Fibroblast of skin of back (primary cell): ENCODE data around the gene TLX2.

Experiments
- DNase-seq: peaks from one replicate; pipeline ENCODE4 v3.0.0-alpha.2; 2013

Gene TLX2

DNA sequence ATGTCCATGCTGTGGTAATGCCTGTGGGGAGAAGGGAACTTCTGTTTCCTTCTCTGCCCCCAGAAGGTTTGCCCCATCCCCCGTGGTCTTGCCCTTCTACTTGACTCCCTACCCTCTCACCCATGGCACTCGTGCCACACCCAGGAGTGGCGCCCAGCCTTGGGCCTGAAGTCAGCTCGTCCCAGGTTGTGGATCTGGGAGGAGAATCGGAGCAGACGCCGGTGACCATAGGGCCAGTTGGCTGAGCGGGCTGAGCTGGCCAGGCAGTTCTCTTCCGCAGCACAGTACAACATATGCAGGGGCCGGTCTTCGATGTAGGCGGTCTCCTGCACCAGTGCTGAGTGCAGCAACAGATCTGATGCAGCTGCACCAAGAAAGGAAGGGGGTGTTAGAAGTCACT lies 20.2 kb downstream of the TLX2 start:
- no peak for DNase-seq

DNA sequence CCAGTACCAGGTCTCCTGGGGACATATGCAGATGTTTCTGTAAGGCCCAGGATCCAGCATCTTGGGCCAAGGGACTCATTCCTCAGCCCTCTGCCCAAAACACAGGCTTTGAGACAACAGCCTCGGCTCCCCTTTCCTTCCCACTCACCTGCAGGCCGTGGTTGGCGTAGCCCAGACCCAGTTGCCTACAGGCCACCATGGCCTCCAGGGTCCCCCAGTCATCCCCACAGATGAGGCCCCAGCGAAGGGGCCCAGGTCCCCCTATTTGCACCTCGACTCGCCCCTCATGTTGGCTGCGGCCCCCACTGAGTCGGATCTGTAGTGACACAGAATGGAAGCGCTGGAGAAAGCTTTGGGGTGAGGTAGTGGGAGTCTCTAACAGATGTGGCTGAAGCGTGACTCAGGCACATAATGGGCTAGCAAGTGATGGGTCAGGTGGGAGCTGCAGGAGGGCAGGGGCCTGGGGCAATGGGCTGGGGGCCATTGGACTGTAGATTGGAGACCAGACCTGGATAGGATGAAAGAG lies 21.3 kb downstream of the TLX2 start:
- no peak for DNase-seq

DNA sequence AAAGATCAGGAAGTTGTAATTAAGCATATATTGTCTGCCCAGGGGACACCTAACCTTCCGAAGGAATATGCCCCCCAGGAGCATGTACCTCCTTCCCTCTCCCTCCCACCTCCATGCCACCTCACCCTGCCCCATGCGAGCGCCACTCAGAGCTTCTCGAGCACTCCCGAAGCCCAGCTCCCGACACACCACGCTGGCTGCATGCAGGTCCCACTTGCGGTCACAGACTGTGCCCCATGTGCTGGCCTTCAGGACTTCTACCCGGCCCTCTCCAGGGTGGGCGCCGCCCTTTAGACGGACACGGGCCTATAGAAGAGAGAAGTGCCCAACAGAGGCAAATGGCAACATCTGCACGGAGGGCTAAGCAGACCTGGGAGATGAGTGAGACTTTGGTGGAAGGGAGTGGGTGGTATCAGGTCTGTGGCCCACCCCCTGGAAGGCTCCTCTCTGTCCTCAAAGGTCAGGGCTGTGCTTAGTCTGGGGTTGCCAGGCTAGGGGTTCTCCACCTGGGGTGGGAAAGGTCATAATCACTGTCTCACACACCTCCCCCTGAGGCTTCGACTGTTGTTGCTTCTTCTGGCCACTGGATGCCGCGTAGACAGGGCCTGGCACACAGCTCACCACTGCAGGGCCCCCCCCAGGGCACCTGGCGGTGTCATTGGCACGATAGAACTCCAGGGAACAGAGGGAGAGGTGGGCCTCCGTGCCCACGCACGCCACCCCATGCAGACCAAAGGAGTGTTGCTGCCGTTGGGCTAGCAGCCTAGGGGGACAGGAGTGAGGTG lies 22.1 kb downstream of the TLX2 start:
- no peak for DNase-seq

DNA sequence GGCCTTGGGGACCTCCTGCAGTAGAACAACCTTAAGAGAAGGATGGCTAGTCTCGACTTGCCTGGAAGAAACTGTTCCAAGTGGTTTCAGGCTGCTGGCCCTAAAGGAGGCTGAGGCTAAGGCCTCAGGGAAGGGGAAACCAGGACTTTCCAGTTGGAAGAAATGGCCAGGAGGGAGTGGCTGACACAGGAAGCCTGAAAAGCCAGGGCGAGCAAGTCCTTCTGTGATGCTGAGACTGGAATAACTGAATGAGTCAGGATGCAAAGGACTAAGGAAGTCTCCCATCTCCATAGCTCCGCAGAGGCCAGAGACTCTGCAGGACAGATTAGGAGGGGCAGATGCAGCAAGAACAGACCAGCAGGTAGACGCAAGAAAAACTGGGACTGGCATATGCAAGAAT lies 22.9 kb downstream of the TLX2 start:
- DNase-seq = no peak

- DNase-seq = no peak
These were observed 24.7 kb downstream of the TLX2 start for GRCh38 chr2:74538881-74539339.

- no peak for DNase-seq
These were observed 26.0 kb downstream of the TLX2 start for GRCh38 chr2:74540291-74540690.

DNA sequence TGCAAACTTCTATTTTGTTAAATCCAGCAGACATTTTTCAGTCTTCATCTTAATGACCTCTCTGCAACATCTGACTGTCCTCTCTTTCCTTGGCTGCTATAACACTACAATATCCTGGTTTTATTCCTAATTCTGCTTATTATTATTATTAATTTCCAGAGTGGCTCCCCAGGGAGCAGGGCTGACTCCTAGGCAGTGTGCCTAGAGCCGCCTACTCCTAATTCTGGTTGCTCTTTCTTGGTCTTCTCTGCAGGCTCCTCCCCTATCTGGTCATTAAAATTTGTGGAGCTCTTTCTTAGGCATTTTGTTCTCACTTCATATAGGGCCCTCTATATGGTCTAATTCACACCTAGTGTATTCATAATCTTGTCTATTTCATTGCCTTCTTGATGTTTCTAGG lies 28.7 kb downstream of the TLX2 start:
- no peak for DNase-seq

- no peak for DNase-seq
These were observed 30.4 kb downstream of the TLX2 start for GRCh38 chr2:74544634-74545033.

GRCh38 chr2:74546004-74546403 lies 31.8 kb downstream of the TLX2 start:
- no peak for DNase-seq

GRCh38 chr2:74548285-74548899 lies 34.1 kb downstream of the TLX2 start:
- DNase-seq = no peak

DNA sequence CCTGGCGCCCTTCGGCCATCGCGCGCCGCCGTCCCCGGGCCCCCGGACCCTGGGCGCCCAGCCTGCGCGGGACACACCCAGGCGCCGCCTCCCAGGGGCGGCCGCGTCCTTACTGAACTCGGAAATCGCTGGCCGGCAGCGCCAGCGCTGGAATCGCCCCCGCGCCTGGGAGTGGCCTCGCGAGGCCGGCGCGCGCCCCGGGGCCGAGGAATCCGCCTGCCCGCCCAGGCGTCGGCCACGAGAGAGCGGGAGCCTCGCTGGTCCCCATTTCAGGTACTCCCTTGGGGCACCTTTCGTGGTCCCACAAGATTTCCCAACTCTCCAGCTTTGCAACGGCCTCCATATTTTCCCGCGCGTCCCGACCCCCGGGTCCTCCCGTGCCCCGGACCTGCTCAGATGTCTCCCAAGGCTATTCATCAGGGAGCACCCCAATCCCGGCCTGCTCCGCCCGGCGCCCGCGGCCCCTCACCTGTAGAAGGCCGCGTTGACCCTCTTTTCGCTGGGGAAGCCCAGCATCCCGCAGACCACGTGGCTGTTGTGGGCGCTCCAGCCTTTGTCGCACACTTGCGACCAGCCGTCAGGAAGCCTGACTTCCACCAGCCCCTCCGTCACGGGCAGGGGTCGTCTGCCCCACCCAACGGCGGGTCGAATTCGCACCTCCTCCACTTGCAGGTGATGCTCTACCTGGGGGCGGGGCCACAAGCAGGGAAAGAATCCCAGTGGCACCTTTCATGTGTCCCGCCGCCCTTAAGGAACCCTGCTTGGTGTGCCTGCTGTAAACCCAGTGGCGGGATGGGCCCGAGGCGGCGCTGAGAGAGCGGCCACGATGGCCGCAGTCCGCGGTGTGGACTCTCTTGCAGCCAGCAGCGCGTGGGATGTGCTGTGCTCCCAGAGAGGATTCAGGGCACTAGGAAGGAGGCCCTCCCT lies 34.9 kb downstream of the TLX2 start:
- DNase-seq = peak; percentile 61

- DNase-seq = peak; percentile 40
These were observed 36.0 kb downstream of the TLX2 start for GRCh38 chr2:74550231-74550630.

GRCh38 chr2:74551530-74551929 lies 37.3 kb downstream of the TLX2 start:
- DNase-seq = no peak

- DNase-seq = no peak
These were observed 38.0 kb downstream of the TLX2 start for GRCh38 chr2:74551942-74552913.

GRCh38 chr2:74552914-74553811 lies 38.9 kb downstream of the TLX2 start:
- no peak for DNase-seq

- DNase-seq = peak; percentile 93
These were observed 39.9 kb downstream of the TLX2 start, which contains the start of the genes DOK1 and LOXL3 for GRCh38 chr2:74553892-74554819. DOK1 (plus strand) TSS chr2:74554720; CDS start chr2:74554755, 35 bp downstream. LOXL3 (minus strand) TSS chr2:74553942; CDS start chr2:74552634, 1,308 bp downstream.

- DNase-seq = peak; percentile 41
These were observed 40.7 kb downstream of the TLX2 start for GRCh38 chr2:74554820-74555531.

DNA sequence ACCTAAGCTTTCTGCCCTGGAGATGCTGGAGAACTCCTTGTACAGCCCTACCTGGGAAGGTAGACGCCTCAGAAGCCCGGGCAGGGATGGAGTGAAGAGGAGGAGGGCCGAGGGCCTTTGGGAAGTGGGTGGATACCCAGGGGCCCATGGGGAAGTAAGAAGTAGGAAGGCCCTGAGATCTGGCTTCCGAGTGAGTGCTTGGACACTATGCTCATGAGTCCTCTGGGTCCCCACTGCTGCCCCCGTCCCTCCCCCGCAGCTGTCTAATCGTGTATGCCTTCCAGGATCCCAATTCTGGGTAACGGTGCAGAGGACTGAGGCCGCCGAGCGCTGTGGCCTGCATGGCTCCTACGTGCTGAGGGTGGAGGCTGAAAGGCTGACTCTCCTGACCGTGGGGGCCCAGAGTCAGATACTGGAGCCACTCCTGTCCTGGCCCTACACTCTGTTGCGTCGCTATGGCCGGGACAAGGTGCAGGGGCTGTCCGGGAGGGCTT lies 41.4 kb downstream of the TLX2 start:
- DNase-seq = no peak
